PC-9 (cell line): ENCODE measurements around the gene COL5A3.

ENCODE experiments used
- CTCF ChIP-seq: fragments of 200-600 bp; sonication (generic); conservative IDR thresholded peaks from 2 replicates; pipeline ENCODE4 v1.6.1; 2017; ENCODE audit warnings: mixed run types, antibody characterized with exemption, mild to moderate bottlenecking, moderate library complexity
- EZH2 ChIP-seq: fragments of 200-600 bp; sonication (generic); IDR thresholded peaks from 2 replicates; pipeline ENCODE4 v1.8.0; 2017; ENCODE audit warnings: antibody characterized with exemption, low read depth

- TF ChIP-seq EZH2: no peak
- TF ChIP-seq CTCF: no peak
Measured at GRCh38 chr19:9981406-9982260, 28.7 kb downstream of the COL5A3 start.
